SK-N-SH treated with all-trans-retinoic acid at 6 μM for 48 hours (cell line): ENCODE data around the gene HCRTR1.

Experiments
- ATAC-seq: fragments of 200-7000 bp; cut with Tn5 transposase; 3 replicates; pipeline ENCODE4 v1.9.1; 2020; ENCODE audit warnings: mild to moderate bottlenecking, moderate library complexity
- ARNTL ChIP-seq: fragments of 450-650 bp; formaldehyde crosslinking; IDR thresholded peaks from 2 replicates; pipeline ENCODE4 v1.5.0; 2020; ENCODE audit warnings: low read depth, mild to moderate bottlenecking, moderate library complexity, borderline replicate concordance
- BACH2 ChIP-seq: fragments of 250-450 bp; sonication (Bioruptor Pico); IDR thresholded peaks from 2 replicates; pipeline ENCODE4 v1.9.0; 2021; ENCODE audit warnings: mild to moderate bottlenecking, borderline replicate concordance
- GLIS3 ChIP-seq: fragments of 250-450 bp; sonication (Bioruptor Pico); IDR thresholded peaks from 2 replicates; pipeline ENCODE4 v1.5.0; 2020; ENCODE audit warnings: mild to moderate bottlenecking, moderate library complexity
- ISL1 ChIP-seq: fragments of 250-450 bp; sonication (Bioruptor Pico); IDR thresholded peaks from 2 replicates; pipeline ENCODE4 v2.1.2; 2022; ENCODE audit warnings: mild to moderate bottlenecking, moderate library complexity
- OSR1 ChIP-seq: fragments of 250-450 bp; sonication (Bioruptor Pico); IDR thresholded peaks from 2 replicates; pipeline ENCODE4 v1.8.0; 2022; ENCODE audit warnings: moderate library complexity, mild to moderate bottlenecking, inconsistent platforms
- PATZ1 ChIP-seq: fragments of 250-450 bp; sonication (Bioruptor Pico); IDR thresholded peaks from 2 replicates; pipeline ENCODE4 v1.8.0; 2020; ENCODE audit warnings: mild to moderate bottlenecking, moderate library complexity, borderline replicate concordance
- PPARA ChIP-seq: fragments of 250-450 bp; sonication (Bioruptor Pico); IDR thresholded peaks from 2 replicates; pipeline ENCODE4 v1.5.0; 2020; ENCODE audit warnings: mild to moderate bottlenecking, borderline replicate concordance
- RARB ChIP-seq: fragments of 250-450 bp; sonication (Bioruptor Pico); IDR thresholded peaks from 2 replicates; pipeline ENCODE4 v1.8.0; 2021; ENCODE audit warnings: mild to moderate bottlenecking, moderate library complexity
- SNAI2 ChIP-seq: fragments of 250-450 bp; sonication (Bioruptor Pico); IDR thresholded peaks from 2 replicates; pipeline ENCODE4 v1.5.0; 2020; ENCODE audit warnings: mild to moderate bottlenecking, moderate library complexity
- TCF4 ChIP-seq: fragments of 250-450 bp; sonication (Bioruptor Pico); IDR thresholded peaks from 2 replicates; pipeline ENCODE4 v1.8.0; 2021; ENCODE audit warnings: mild to moderate bottlenecking, moderate library complexity, borderline replicate concordance
- TOX ChIP-seq: fragments of 250-450 bp; sonication (Bioruptor Pico); IDR thresholded peaks from 2 replicates; pipeline ENCODE4 v1.8.0; 2021; ENCODE audit warnings: mild to moderate bottlenecking, moderate library complexity, borderline replicate concordance
- ZC3H10 ChIP-seq: fragments of 250-450 bp; sonication (Bioruptor Pico); IDR thresholded peaks from 2 replicates; pipeline ENCODE4 v1.5.1; 2021; ENCODE audit warnings: mild to moderate bottlenecking, moderate library complexity
- ZFP30 ChIP-seq: fragments of 450-650 bp; formaldehyde crosslinking; IDR thresholded peaks from 2 replicates; pipeline ENCODE4 v1.5.0; 2022; ENCODE audit warnings: mild to moderate bottlenecking, moderate library complexity
- ZNF565 ChIP-seq: fragments of 450-650 bp; formaldehyde crosslinking; conservative IDR thresholded peaks from 2 replicates; pipeline ENCODE4 v1.5.0; 2020; ENCODE audit warnings: low read depth, mild to moderate bottlenecking, moderate library complexity
- ZNF70 ChIP-seq: fragments of 450-650 bp; formaldehyde crosslinking; IDR thresholded peaks from 2 replicates; pipeline ENCODE4 v1.5.0; 2020; ENCODE audit warnings: mild to moderate bottlenecking, moderate library complexity
- TF ChIP-seq, protein P1 (sequence below): fragments of 250-450 bp; sonication (Bioruptor Pico); IDR thresholded peaks from 2 replicates; pipeline ENCODE4 v1.5.0; 2020; ENCODE audit warnings: mild to moderate bottlenecking, moderate library complexity
- TF ChIP-seq, protein P2 (sequence below): fragments of 250-450 bp; sonication (Bioruptor Pico); IDR thresholded peaks from 2 replicates; pipeline ENCODE4 v1.5.1; 2021; ENCODE audit warnings: mild to moderate bottlenecking, moderate library complexity
- TF ChIP-seq, protein P3 (sequence below): fragments of 250-450 bp; sonication (Bioruptor Pico); IDR thresholded peaks from 2 replicates; pipeline ENCODE4 v1.5.1; 2020; ENCODE audit warnings: low read depth, mild to moderate bottlenecking, moderate library complexity
- TF ChIP-seq, protein P4 (sequence below): fragments of 250-450 bp; sonication (Bioruptor Pico); IDR thresholded peaks from 2 replicates; pipeline ENCODE4 v1.8.0; 2021; ENCODE audit warnings: low read depth, mild to moderate bottlenecking, moderate library complexity, borderline replicate concordance

Gene HCRTR1

DNA sequence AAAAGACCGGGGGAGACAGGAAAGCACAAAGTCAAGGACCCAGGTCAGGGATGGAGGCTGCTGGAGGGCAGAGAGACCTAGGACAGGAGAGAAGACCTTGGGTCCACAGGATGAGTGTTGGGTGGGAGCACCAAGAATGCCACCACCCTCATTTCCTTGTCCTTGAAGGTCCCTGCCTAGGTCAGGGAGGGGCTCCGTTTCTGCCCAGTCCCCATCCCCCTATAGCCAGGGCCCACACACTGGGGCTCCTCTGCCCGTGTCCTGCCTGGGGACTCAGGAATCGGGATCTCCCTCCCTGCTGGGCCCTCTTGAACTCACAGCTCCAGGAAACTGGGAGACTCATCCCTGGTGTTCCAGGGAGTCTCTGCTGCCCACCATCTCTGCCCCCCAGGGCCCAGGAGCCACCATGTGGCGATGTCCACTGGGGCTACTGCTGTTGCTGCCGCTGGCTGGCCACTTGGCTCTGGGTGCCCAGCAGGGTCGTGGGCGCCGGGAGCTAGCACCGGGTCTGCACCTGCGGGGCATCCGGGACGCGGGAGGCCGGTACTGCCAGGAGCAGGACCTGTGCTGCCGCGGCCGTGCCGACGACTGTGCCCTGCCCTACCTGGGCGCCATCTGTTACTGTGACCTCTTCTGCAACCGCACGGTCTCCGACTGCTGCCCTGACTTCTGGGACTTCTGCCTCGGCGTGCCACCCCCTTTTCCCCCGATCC is 40.6 kb upstream of the HCRTR1 start (continued):
- TF ChIP-seq, protein P1, sequence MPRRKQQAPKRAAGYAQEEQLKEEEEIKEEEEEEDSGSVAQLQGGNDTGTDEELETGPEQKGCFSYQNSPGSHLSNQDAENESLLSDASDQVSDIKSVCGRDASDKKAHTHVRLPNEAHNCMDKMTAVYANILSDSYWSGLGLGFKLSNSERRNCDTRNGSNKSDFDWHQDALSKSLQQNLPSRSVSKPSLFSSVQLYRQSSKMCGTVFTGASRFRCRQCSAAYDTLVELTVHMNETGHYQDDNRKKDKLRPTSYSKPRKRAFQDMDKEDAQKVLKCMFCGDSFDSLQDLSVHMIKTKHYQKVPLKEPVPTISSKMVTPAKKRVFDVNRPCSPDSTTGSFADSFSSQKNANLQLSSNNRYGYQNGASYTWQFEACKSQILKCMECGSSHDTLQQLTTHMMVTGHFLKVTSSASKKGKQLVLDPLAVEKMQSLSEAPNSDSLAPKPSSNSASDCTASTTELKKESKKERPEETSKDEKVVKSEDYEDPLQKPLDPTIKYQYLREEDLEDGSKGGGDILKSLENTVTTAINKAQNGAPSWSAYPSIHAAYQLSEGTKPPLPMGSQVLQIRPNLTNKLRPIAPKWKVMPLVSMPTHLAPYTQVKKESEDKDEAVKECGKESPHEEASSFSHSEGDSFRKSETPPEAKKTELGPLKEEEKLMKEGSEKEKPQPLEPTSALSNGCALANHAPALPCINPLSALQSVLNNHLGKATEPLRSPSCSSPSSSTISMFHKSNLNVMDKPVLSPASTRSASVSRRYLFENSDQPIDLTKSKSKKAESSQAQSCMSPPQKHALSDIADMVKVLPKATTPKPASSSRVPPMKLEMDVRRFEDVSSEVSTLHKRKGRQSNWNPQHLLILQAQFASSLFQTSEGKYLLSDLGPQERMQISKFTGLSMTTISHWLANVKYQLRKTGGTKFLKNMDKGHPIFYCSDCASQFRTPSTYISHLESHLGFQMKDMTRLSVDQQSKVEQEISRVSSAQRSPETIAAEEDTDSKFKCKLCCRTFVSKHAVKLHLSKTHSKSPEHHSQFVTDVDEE (CRISPR knock-in tag) = no peak
- no peak for TF ChIP-seq ISL1 (CRISPR knock-in tag)
- no peak for TF ChIP-seq PPARA (CRISPR knock-in tag)

- TF ChIP-seq ISL1 (CRISPR knock-in tag) = peak; percentile 44; the same call in 1 of the 2 replicates
- TF ChIP-seq, protein P2, sequence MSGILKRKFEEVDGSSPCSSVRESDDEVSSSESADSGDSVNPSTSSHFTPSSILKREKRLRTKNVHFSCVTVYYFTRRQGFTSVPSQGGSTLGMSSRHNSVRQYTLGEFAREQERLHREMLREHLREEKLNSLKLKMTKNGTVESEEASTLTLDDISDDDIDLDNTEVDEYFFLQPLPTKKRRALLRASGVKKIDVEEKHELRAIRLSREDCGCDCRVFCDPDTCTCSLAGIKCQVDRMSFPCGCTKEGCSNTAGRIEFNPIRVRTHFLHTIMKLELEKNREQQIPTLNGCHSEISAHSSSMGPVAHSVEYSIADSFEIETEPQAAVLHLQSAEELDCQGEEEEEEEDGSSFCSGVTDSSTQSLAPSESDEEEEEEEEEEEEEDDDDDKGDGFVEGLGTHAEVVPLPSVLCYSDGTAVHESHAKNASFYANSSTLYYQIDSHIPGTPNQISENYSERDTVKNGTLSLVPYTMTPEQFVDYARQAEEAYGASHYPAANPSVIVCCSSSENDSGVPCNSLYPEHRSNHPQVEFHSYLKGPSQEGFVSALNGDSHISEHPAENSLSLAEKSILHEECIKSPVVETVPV (CRISPR knock-in tag) = no peak
These were observed 39.8 kb upstream of the HCRTR1 start for GRCh38 chr1:31577515-31578192.

GRCh38 chr1:31579374-31579773 is 38.1 kb upstream of the HCRTR1 start:
- TF ChIP-seq PATZ1 = no peak
- no peak for TF ChIP-seq TCF4 (CRISPR knock-in tag)
- TF ChIP-seq BACH2 (CRISPR knock-in tag) = no peak
- TF ChIP-seq, protein P3, sequence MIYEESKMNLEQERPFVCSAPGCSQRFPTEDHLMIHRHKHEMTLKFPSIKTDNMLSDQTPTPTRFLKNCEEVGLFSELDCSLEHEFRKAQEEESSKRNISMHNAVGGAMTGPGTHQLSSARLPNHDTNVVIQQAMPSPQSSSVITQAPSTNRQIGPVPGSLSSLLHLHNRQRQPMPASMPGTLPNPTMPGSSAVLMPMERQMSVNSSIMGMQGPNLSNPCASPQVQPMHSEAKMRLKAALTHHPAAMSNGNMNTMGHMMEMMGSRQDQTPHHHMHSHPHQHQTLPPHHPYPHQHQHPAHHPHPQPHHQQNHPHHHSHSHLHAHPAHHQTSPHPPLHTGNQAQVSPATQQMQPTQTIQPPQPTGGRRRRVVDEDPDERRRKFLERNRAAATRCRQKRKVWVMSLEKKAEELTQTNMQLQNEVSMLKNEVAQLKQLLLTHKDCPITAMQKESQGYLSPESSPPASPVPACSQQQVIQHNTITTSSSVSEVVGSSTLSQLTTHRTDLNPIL (CRISPR knock-in tag) = no peak
- TF ChIP-seq, protein P1 (CRISPR knock-in tag) = no peak
- TF ChIP-seq, protein P2 (CRISPR knock-in tag) = no peak
- no peak for TF ChIP-seq ZNF70 (CRISPR knock-in tag)
- TF ChIP-seq RARB (CRISPR knock-in tag) = no peak
- no peak for TF ChIP-seq ISL1 (CRISPR knock-in tag)
- TF ChIP-seq ZFP30 (CRISPR knock-in tag) = no peak
- no peak for TF ChIP-seq TOX (CRISPR knock-in tag)
- no peak for TF ChIP-seq ARNTL (CRISPR knock-in tag)
- TF ChIP-seq SNAI2 (CRISPR knock-in tag) = no peak
- TF ChIP-seq ZC3H10 (CRISPR knock-in tag) = no peak
- TF ChIP-seq, protein P4, sequence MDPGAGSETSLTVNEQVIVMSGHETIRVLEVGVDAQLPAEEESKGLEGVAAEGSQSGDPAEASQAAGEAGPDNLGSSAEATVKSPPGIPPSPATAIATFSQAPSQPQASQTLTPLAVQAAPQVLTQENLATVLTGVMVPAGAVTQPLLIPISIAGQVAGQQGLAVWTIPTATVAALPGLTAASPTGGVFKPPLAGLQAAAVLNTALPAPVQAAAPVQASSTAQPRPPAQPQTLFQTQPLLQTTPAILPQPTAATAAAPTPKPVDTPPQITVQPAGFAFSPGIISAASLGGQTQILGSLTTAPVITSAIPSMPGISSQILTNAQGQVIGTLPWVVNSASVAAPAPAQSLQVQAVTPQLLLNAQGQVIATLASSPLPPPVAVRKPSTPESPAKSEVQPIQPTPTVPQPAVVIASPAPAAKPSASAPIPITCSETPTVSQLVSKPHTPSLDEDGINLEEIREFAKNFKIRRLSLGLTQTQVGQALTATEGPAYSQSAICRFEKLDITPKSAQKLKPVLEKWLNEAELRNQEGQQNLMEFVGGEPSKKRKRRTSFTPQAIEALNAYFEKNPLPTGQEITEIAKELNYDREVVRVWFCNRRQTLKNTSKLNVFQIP = no peak
- no peak for TF ChIP-seq ZNF565
- no peak for TF ChIP-seq GLIS3 (CRISPR knock-in tag)
- TF ChIP-seq OSR1 = no peak
- ATAC-seq = no peak

More at GRCh38 chr1:31577515-31578192, 39.8 kb upstream of the HCRTR1 start:
- no peak for ATAC-seq
